C4-2B (cell line): Measurements from ENCODE around the gene AFAP1.
A peak's percentile ranks its signal among the peaks of the same experiment; 100 is the strongest.

ENCODE experiments used
- H3K27ac ChIP-seq: fragments of 450-650 bp; 2 replicates; pipeline ENCODE4 v1.5.1; 2017
- CTCF ChIP-seq: fragments of 450-650 bp; conservative IDR thresholded peaks from 2 replicates; pipeline ENCODE4 v1.5.1; 2017; ENCODE audit warnings: mild to moderate bottlenecking
- ZFX ChIP-seq: fragments of 450-650 bp; IDR thresholded peaks from 2 replicates; pipeline ENCODE4 v1.6.1; 2017

The AFAP1 gene

GRCh38 chr4:7725951-7726350 is 213.7 kb downstream of the AFAP1 start:
- TF ChIP-seq CTCF (no peak), ZFX (no peak)
- no peak overlapping the region for H3K27ac ChIP-seq

GRCh38 chr4:7723625-7724024 is 216.0 kb downstream of the AFAP1 start:
- TF ChIP-seq ZFX (no peak), CTCF (no peak)
- no peak overlapping the region for H3K27ac ChIP-seq

- H3K27ac ChIP-seq: no peak overlapping the region
- TF ChIP-seq CTCF (no peak), ZFX (no peak)
Measured at GRCh38 chr4:7722766-7723387, 216.8 kb downstream of the AFAP1 start.

GRCh38 chr4:7721984-7722551 is 217.6 kb downstream of the AFAP1 start:
- H3K27ac ChIP-seq: no peak overlapping the region
- TF ChIP-seq ZFX (no peak), CTCF (peak; percentile 62)

GRCh38 chr4:7719354-7720174 is 220.1 kb downstream of the AFAP1 start:
- H3K27ac ChIP-seq: no peak overlapping the region
- peak; percentile 86 for TF ChIP-seq CTCF
- TF ChIP-seq ZFX: no peak

- H3K27ac ChIP-seq: no peak overlapping the region
- TF ChIP-seq CTCF (no peak), ZFX (no peak)
Measured at GRCh38 chr4:7717946-7718490, 221.6 kb downstream of the AFAP1 start.

- TF ChIP-seq CTCF (no peak), ZFX (no peak)
- H3K27ac ChIP-seq: no peak overlapping the region
Measured at GRCh38 chr4:7717161-7717560, 222.5 kb downstream of the AFAP1 start.
